Measurements from ENCODE around the gene PPIL3.

Gene PPIL3

DNA sequence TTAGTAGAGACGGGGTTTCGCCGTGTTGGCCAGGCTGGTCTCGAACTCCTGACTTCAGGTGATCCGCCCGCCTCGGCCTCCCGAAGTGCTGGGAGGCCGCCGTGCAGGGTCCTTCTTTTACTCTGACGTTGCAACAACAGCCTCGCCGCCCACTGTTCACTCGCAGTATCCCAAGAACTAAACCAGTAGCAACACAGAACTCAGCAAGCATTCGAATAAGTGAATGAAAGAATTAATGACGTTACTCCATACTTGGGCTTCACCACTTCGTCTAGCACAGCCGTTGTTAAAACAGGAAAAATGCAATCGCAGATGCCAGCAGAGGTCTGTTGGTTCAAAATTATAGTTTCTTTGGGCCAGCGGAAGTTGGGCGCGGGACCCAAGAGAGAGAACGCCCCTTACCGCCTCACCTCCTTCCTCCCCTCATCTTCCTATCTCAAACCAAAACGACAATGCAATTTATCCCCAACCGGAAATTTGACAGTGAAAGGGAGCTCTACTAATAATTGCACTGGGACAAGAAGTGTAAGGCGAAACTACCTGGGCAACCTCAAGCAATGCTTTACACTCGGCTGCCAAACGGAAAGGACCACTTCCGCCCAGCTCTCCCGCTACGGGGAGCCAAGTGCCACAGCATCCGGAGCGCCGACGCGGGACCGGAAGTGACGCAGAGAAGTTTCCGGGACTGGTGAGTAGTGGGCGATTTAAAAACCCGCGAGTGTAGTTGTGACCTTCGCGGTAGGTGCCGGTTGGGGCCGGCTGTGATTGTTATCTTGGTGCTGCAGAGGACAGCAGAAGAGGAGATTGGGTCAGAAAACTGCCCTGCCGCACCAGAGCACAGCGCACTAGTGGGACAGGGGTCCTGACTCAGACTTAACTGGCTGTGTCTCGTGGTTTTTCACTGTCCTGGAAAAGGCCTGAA, at the start of gene PPIL3, which contains the start of gene NIF3L1:
TSS of gene PPIL3 (minus strand) at position 374 of the 922 bp plus-strand sequence. CDS start 1,462 bp downstream, outside the sequence.
TSS of gene NIF3L1 (plus strand) at position 668 of the 922 bp plus-strand sequence. CDS start 2,573 bp downstream, outside the sequence.
- H3K4me3 ChIP-seq (ENCODE audit: low read depth, low read length), result peak within 1 kb of the TSS; percentile 72
- peak; percentile 3 for TF ChIP-seq CTCF (IDR thresholded peaks at IDR 0.05; ENCODE audit: insufficient read depth, low read length, missing control alignments)
- ChIA-PET CTCF (interaction anchor here (0.6 to 3.5 kb wide), 9 partner anchors 9 to 289 kb away, joined by 3 to 13 read pairs (median 4); no protein-coding TSS in a partner anchor), POLR2A (interaction anchor here (0.9 to 1.7 kb wide), 8 partner anchors 20 to 294 kb away, joined by 3 to 19 read pairs (median 3); partner anchors contain the start of genes CASP10, CLK1 and ORC2)
- DNase-seq (ENCODE audit: low read depth, low spot score), result peak; percentile 77

- CTCF ChIA-PET, result interaction anchor here (0.7 kb wide), 1 partner anchor 25 kb away, joined by 4 read pairs; no protein-coding TSS in a partner anchor
- POLR2A ChIA-PET, result no interaction called here
- no peak overlapping the region for H3K4me3 ChIP-seq (ENCODE audit: low read depth, low read length)
- no peak for DNase-seq (ENCODE audit: low read depth, low spot score)
- TF ChIP-seq CTCF (IDR thresholded peaks at IDR 0.05; ENCODE audit: insufficient read depth, low read length, missing control alignments), result no peak
These were observed 42.2 kb upstream of the PPIL3 start for GRCh38 chr2:200930947-200931626.

GRCh38 chr2:200929334-200930249, 40.7 kb upstream of the PPIL3 start:
- TF ChIP-seq CTCF (IDR thresholded peaks at IDR 0.05; ENCODE audit: insufficient read depth, low read length, missing control alignments), result no peak
- POLR2A ChIA-PET, result no interaction called here
- DNase-seq (ENCODE audit: low read depth, low spot score), result no peak
- H3K4me3 ChIP-seq (ENCODE audit: low read depth, low read length), result no peak overlapping the region
- CTCF ChIA-PET, result interaction anchor here (0.7 to 1.9 kb wide), 4 partner anchors 10 to 140 kb away, joined by 3 to 6 read pairs (median 4); no protein-coding TSS in a partner anchor

GRCh38 chr2:200922439-200922838, 33.6 kb upstream of the PPIL3 start:
- no peak overlapping the region for H3K4me3 ChIP-seq (ENCODE audit: low read depth, low read length)
- DNase-seq (ENCODE audit: low read depth, low spot score), result no peak
- POLR2A ChIA-PET, result no interaction called here
- TF ChIP-seq CTCF (IDR thresholded peaks at IDR 0.05; ENCODE audit: insufficient read depth, low read length, missing control alignments), result no peak
- CTCF ChIA-PET, result interaction anchor here (1.3 kb wide), 1 partner anchor 21 kb away, joined by 3 read pairs; no protein-coding TSS in a partner anchor

GRCh38 chr2:200913654-200914053, 24.8 kb upstream of the PPIL3 start:
- H3K4me3 ChIP-seq (ENCODE audit: low read depth, low read length), result no peak overlapping the region
- no peak for TF ChIP-seq CTCF (IDR thresholded peaks at IDR 0.05; ENCODE audit: insufficient read depth, low read length, missing control alignments)
- peak; percentile 66 for DNase-seq (ENCODE audit: low read depth, low spot score)
- CTCF ChIA-PET, result interaction anchor here (1.0 to 7.4 kb wide), 6 partner anchors 8 to 319 kb away, joined by 3 to 56 read pairs (median 4); no protein-coding TSS in a partner anchor
- POLR2A ChIA-PET, result interaction anchor here (0.6 kb wide), 1 partner anchor 217 kb away, joined by 3 read pairs; no protein-coding TSS in a partner anchor

Measured in AG04449 (cell line).